Panc1 (cell line): ENCODE results near the gene SNX4. TPM values are rescaled to one million over a fixed set of nuclear protein-coding genes. Genes with fewer than 3 reads are reported as not detected.

Source experiments
- ATAC-seq: fragments of 200-7000 bp; cut with Tn5 transposase; 2 replicates; pipeline ENCODE4 v1.9.1; 2020; ENCODE audit warnings: mild to moderate bottlenecking, moderate library complexity
- BruUV-seq: library from RNA; stranded (reverse); fragments of 400-500 nt; replicated peaks from 2 replicates; lab custom pipeline; 2021; lab: Mats Ljungman, UMichigan
- CTCF ChIA-PET: fragments of 300-600 bp; sonication (Branson Sonifier 250); formaldehyde crosslinking; loops from one replicate; lab custom pipeline; 2022; ENCODE audit warnings: antibody characterized with exemption; lab: Charles Lee
- POLR2A ChIA-PET: fragments of 300-600 bp; sonication (Branson Sonifier 250); formaldehyde crosslinking; loops from one replicate; lab custom pipeline; 2022; ENCODE audit warnings: antibody characterized with exemption; lab: Charles Lee
- DNase-seq: peaks from one replicate; pipeline ENCODE4 v3.0.0-alpha.2; 2010; ENCODE audit warnings: low read depth, low spot score
- H3K27ac ChIP-seq: 2 replicates; pipeline ENCODE4 v1.5.1; 2011; ENCODE audit warnings: mild to moderate bottlenecking, low read length, inconsistent platforms
- H3K27me3 ChIP-seq: fragments of 200-500 bp; sonication (Bioruptor generic); 2 replicates; pipeline ENCODE4 v1.6.0; 2014; ENCODE audit warnings: low read length, inconsistent platforms; ENCODE audit not compliant: control insufficient read depth, insufficient read depth
- H3K36me3 ChIP-seq: fragments of 200-500 bp; sonication (Bioruptor generic); 2 replicates; pipeline ENCODE4 v1.5.1; 2014; ENCODE audit warnings: inconsistent platforms, mild to moderate bottlenecking, low read length, moderate library complexity; ENCODE audit not compliant: control insufficient read depth, insufficient read depth
- H3K4me1 ChIP-seq: 2 replicates; pipeline ENCODE4 v1.5.1; 2011; ENCODE audit warnings: inconsistent platforms, mild to moderate bottlenecking, low read length, moderate library complexity; ENCODE audit not compliant: control insufficient read depth, insufficient read depth
- H3K4me3 ChIP-seq, 2 experiments: 2 replicates each; pipeline ENCODE4 v1.5.1; 2011 to 2012; ENCODE audit warnings: low read depth in 2 of 2, low read length in 2 of 2, mild to moderate bottlenecking in 2 of 2, inconsistent platforms in 1 of 2, moderate library complexity in 1 of 2
- H3K9me3 ChIP-seq: fragments of 200-500 bp; sonication (Bioruptor generic); 2 replicates; pipeline ENCODE4 v1.5.1; 2014; ENCODE audit warnings: low read depth, mild to moderate bottlenecking, inconsistent platforms, low read length, moderate library complexity; ENCODE audit not compliant: control insufficient read depth, insufficient read depth
- CTCF ChIP-seq: fragments of 450-650 bp; IDR thresholded peaks from 2 replicates; pipeline ENCODE4 v1.5.1; 2017; ENCODE audit warnings: mild to moderate bottlenecking
- POLR2AphosphoS5 ChIP-seq: IDR thresholded peaks from 2 replicates; pipeline ENCODE4 v1.6.1; 2012; ENCODE audit warnings: mild to moderate bottlenecking, low read depth, low read length, moderate library complexity
- REST ChIP-seq, 2 experiments: IDR thresholded peaks; 2 replicates each; pipeline ENCODE4 v1.6.1; 2011 to 2012; ENCODE audit warnings: low read depth in 2 of 2, control low read depth in 1 of 2, low read length in 1 of 2, mild to moderate bottlenecking in 1 of 2, moderate library complexity in 1 of 2; ENCODE audit not compliant: insufficient read depth in 1 of 2
- SIN3A ChIP-seq: IDR thresholded peaks from 2 replicates; pipeline ENCODE4 v1.6.1; 2012; ENCODE audit warnings: low read depth, mild to moderate bottlenecking, low read length, moderate library complexity, borderline replicate concordance; ENCODE audit not compliant: insufficient read depth
- TCF7L2 ChIP-seq: IDR thresholded peaks from 2 replicates; pipeline ENCODE4 v1.6.1; 2011; ENCODE audit warnings: mild to moderate bottlenecking, low read depth, low read length, inconsistent platforms
- in situ Hi-C: cut with HindIII; loops from 2 replicates; pipeline ENCODE4 v1.10.0; 2016; ENCODE audit warnings: low sequenced_read_pairs, low pct_unique_long_range_greater_than_20kb
- intact Hi-C: fragments of 100-400 bp; cut with micrococcal nuclease; formaldehyde crosslinking; loops from one replicate; pipeline ENCODE4 v1.10.0; 2022; ENCODE audit not compliant: unreplicated experiment
- total RNA-seq: library from RNA; stranded (reverse); gene quantifications from one replicate; pipeline ENCODE4 v1.2.1, GENCODE V29; 2021; ENCODE audit not compliant: unreplicated experiment

SNX4 gene
- total RNA-seq, 1 experiment from 2014 or later = 34.3 TPM

- in situ Hi-C loops = no loop called here
Observed at GRCh38 chr3:125496701-125497100, 23.3 kb downstream of the SNX4 start.

GRCh38 chr3:125482406-125482805, 37.6 kb downstream of the SNX4 start:
- no peaks in the 10 kb centered on the region for H3K36me3 ChIP-seq
- ChIA-PET CTCF (no interaction called here), POLR2A (no interaction called here)
- ATAC-seq (no peak), DNase-seq (no peak)
- in situ Hi-C loops = no loop called here
- H3K4me1 ChIP-seq = no peaks in the 10 kb centered on the region
- H3K4me3 ChIP-seq = no peak overlapping the region
- no peaks in the 10 kb centered on the region for H3K27me3 ChIP-seq
- no peaks in the 10 kb centered on the region for H3K9me3 ChIP-seq
- intact Hi-C loops = no loop called here
- no peak overlapping the region for H3K27ac ChIP-seq
- TF ChIP-seq POLR2AphosphoS5 (no peak), CTCF (no peak)
- BruUV-seq = no TSS peak

More at GRCh38 chr3:125496701-125497100, 23.3 kb downstream of the SNX4 start:
- no peak for TF ChIP-seq CTCF
- TF ChIP-seq SIN3A = no peak
- TF ChIP-seq TCF7L2 = no peak
- no peak for TF ChIP-seq REST (IDR thresholded peaks at IDR 0.05; ENCODE audit: insufficient read depth in 1 of 2, low read depth in 2 of 2, low read length in 1 of 2)
- TF ChIP-seq POLR2AphosphoS5 = no peak
- no peaks in the 10 kb centered on the region for H3K27me3 ChIP-seq
- ChIA-PET POLR2A (no interaction called here), CTCF (no interaction called here)
- intact Hi-C loops = no loop called here
- no peaks in the 10 kb centered on the region for H3K9me3 ChIP-seq
- BruUV-seq = no TSS peak
- H3K27ac ChIP-seq = no peak overlapping the region
- no peak overlapping the region for H3K4me3 ChIP-seq
- ATAC-seq (no peak), DNase-seq (no peak)
- H3K4me1 ChIP-seq = no peaks in the 10 kb centered on the region
- H3K36me3 ChIP-seq = peaks cover 24% of the 10 kb centered on the region
